ENCODE results near the gene CLEC4D. TPM values are rescaled to one million over a fixed set of nuclear protein-coding genes. Genes with fewer than 3 reads are reported as not detected.

CLEC4D gene
- total RNA-seq: not detected in 2 replicates

GRCh38 chr12:8513256-8513655 is at the start of gene CLEC4D:
Gene CLEC4D (plus strand): TSS chr12:8513503. CDS start chr12:8513733, 230 bp downstream.

GRCh38 chr12:8540831-8541230 is 27.5 kb downstream of the CLEC4D start, which contains the start of gene CLEC4E:
Gene CLEC4E (minus strand): TSS chr12:8540905. CDS start chr12:8540797, 108 bp downstream.

Other genes starting within 250 kb of the CLEC4D start
- gene CLEC6A, start 57.5 kb upstream of the CLEC4D start, total RNA-seq: not detected in 2 replicates
- gene CLEC4E, start 27.4 kb downstream of the CLEC4D start, total RNA-seq: not detected in 2 replicates
- gene AICDA, start 99.4 kb downstream of the CLEC4D start, total RNA-seq: not detected in 2 replicates
- not detected in 2 replicates for gene MFAP5, start 149.3 kb downstream of the CLEC4D start, total RNA-seq
- gene RIMKLB, start 184.5 kb downstream of the CLEC4D start, total RNA-seq: 23.0 and 23.9 TPM in 2 replicates

Data from mammary microvascular endothelial cell (primary cell).